Panc1 (cell line): ENCODE data around the gene TMEM271. TPM values are rescaled to one million over a fixed set of nuclear protein-coding genes. Genes with fewer than 3 reads are reported as not detected.

Experiments
- ATAC-seq: fragments of 200-7000 bp; cut with Tn5 transposase; 2 replicates; pipeline ENCODE4 v1.9.1; 2020; ENCODE audit warnings: mild to moderate bottlenecking, moderate library complexity
- BruUV-seq: library from RNA; stranded (reverse); fragments of 400-500 nt; replicated peaks from 2 replicates; lab custom pipeline; 2021; lab: Mats Ljungman, UMichigan
- CTCF ChIA-PET: fragments of 300-600 bp; sonication (Branson Sonifier 250); formaldehyde crosslinking; loops from one replicate; lab custom pipeline; 2022; ENCODE audit warnings: antibody characterized with exemption; lab: Charles Lee
- POLR2A ChIA-PET: fragments of 300-600 bp; sonication (Branson Sonifier 250); formaldehyde crosslinking; loops from one replicate; lab custom pipeline; 2022; ENCODE audit warnings: antibody characterized with exemption; lab: Charles Lee
- DNase-seq: peaks from one replicate; pipeline ENCODE4 v3.0.0-alpha.2; 2010; ENCODE audit warnings: low read depth, low spot score
- H3K27ac ChIP-seq: 2 replicates; pipeline ENCODE4 v1.5.1; 2011; ENCODE audit warnings: mild to moderate bottlenecking, low read length, inconsistent platforms
- H3K27me3 ChIP-seq: fragments of 200-500 bp; sonication (Bioruptor generic); 2 replicates; pipeline ENCODE4 v1.6.0; 2014; ENCODE audit warnings: low read length, inconsistent platforms; ENCODE audit not compliant: control insufficient read depth, insufficient read depth
- H3K36me3 ChIP-seq: fragments of 200-500 bp; sonication (Bioruptor generic); 2 replicates; pipeline ENCODE4 v1.5.1; 2014; ENCODE audit warnings: inconsistent platforms, mild to moderate bottlenecking, low read length, moderate library complexity; ENCODE audit not compliant: control insufficient read depth, insufficient read depth
- H3K4me1 ChIP-seq: 2 replicates; pipeline ENCODE4 v1.5.1; 2011; ENCODE audit warnings: inconsistent platforms, mild to moderate bottlenecking, low read length, moderate library complexity; ENCODE audit not compliant: control insufficient read depth, insufficient read depth
- H3K4me3 ChIP-seq, 2 experiments: 2 replicates each; pipeline ENCODE4 v1.5.1; 2011 to 2012; ENCODE audit warnings: low read depth in 2 of 2, low read length in 2 of 2, mild to moderate bottlenecking in 2 of 2, inconsistent platforms in 1 of 2, moderate library complexity in 1 of 2
- H3K9me3 ChIP-seq: fragments of 200-500 bp; sonication (Bioruptor generic); 2 replicates; pipeline ENCODE4 v1.5.1; 2014; ENCODE audit warnings: low read depth, mild to moderate bottlenecking, inconsistent platforms, low read length, moderate library complexity; ENCODE audit not compliant: control insufficient read depth, insufficient read depth
- CTCF ChIP-seq: fragments of 450-650 bp; IDR thresholded peaks from 2 replicates; pipeline ENCODE4 v1.5.1; 2017; ENCODE audit warnings: mild to moderate bottlenecking
- POLR2AphosphoS5 ChIP-seq: IDR thresholded peaks from 2 replicates; pipeline ENCODE4 v1.6.1; 2012; ENCODE audit warnings: mild to moderate bottlenecking, low read depth, low read length, moderate library complexity
- SIN3A ChIP-seq: IDR thresholded peaks from 2 replicates; pipeline ENCODE4 v1.6.1; 2012; ENCODE audit warnings: low read depth, mild to moderate bottlenecking, low read length, moderate library complexity, borderline replicate concordance; ENCODE audit not compliant: insufficient read depth
- TCF7L2 ChIP-seq: IDR thresholded peaks from 2 replicates; pipeline ENCODE4 v1.6.1; 2011; ENCODE audit warnings: mild to moderate bottlenecking, low read depth, low read length, inconsistent platforms
- in situ Hi-C: cut with HindIII; loops from 2 replicates; pipeline ENCODE4 v1.10.0; 2016; ENCODE audit warnings: low sequenced_read_pairs, low pct_unique_long_range_greater_than_20kb
- intact Hi-C: fragments of 100-400 bp; cut with micrococcal nuclease; formaldehyde crosslinking; loops from one replicate; pipeline ENCODE4 v1.10.0; 2022; ENCODE audit not compliant: unreplicated experiment
- total RNA-seq: library from RNA; stranded (reverse); gene quantifications from one replicate; pipeline ENCODE4 v1.2.1, GENCODE V29; 2021; ENCODE audit not compliant: unreplicated experiment
- TF ChIP-seq, protein P1 (sequence below), 2 experiments: IDR thresholded peaks; 2 replicates each; pipeline ENCODE4 v1.6.1; 2011 to 2012; ENCODE audit warnings: low read depth in 2 of 2, control low read depth in 1 of 2, low read length in 1 of 2, mild to moderate bottlenecking in 1 of 2, moderate library complexity in 1 of 2; ENCODE audit not compliant: insufficient read depth in 1 of 2

TMEM271 gene
- total RNA-seq, 1 experiment from 2014 or later = not detected

DNA sequence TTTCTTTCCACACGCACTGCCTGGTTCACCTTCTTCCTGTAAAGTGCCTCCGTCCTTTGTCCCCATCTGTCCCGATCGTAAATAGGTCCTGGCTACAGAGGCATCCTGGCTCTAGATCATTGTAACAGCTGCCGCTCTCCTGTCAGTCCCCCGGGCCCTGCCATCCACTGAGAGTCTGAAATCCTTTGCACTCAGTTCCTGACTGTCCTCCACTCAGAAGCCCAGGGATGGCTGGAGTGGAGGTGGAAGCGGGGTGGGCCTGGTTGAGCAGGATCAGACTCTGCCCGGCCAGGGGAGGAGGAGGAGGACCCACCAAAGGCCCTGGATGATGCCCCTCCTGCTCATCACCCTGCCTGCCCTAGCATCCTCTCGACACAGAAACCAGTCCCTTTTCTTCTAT, 47.3 kb downstream of the TMEM271 start:
- no peak overlapping the region for H3K27ac ChIP-seq
- CTCF ChIA-PET = no interaction called here
- no peak for DNase-seq
- no peaks in the 10 kb centered on the region for H3K9me3 ChIP-seq
- no TSS peak for BruUV-seq
- in situ Hi-C loops = no loop called here
- intact Hi-C loops = no loop called here
- POLR2A ChIA-PET = no interaction called here
- no peak overlapping the region for H3K4me3 ChIP-seq
- no peaks in the 10 kb centered on the region; the same call in 1 of the 2 replicates for H3K36me3 ChIP-seq
- no peak for ATAC-seq
- H3K27me3 ChIP-seq = no peaks in the 10 kb centered on the region
- TF ChIP-seq SIN3A = no peak
- TF ChIP-seq, protein P1, sequence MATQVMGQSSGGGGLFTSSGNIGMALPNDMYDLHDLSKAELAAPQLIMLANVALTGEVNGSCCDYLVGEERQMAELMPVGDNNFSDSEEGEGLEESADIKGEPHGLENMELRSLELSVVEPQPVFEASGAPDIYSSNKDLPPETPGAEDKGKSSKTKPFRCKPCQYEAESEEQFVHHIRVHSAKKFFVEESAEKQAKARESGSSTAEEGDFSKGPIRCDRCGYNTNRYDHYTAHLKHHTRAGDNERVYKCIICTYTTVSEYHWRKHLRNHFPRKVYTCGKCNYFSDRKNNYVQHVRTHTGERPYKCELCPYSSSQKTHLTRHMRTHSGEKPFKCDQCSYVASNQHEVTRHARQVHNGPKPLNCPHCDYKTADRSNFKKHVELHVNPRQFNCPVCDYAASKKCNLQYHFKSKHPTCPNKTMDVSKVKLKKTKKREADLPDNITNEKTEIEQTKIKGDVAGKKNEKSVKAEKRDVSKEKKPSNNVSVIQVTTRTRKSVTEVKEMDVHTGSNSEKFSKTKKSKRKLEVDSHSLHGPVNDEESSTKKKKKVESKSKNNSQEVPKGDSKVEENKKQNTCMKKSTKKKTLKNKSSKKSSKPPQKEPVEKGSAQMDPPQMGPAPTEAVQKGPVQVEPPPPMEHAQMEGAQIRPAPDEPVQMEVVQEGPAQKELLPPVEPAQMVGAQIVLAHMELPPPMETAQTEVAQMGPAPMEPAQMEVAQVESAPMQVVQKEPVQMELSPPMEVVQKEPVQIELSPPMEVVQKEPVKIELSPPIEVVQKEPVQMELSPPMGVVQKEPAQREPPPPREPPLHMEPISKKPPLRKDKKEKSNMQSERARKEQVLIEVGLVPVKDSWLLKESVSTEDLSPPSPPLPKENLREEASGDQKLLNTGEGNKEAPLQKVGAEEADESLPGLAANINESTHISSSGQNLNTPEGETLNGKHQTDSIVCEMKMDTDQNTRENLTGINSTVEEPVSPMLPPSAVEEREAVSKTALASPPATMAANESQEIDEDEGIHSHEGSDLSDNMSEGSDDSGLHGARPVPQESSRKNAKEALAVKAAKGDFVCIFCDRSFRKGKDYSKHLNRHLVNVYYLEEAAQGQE (IDR thresholded peaks at IDR 0.05; ENCODE audit: insufficient read depth in 1 of 2, low read depth in 2 of 2, low read length in 1 of 2) = no peak
- no peak for TF ChIP-seq CTCF
- no peak for TF ChIP-seq TCF7L2
- no peak for TF ChIP-seq POLR2AphosphoS5
- no peaks in the 10 kb centered on the region for H3K4me1 ChIP-seq

GRCh38 chr4:528296-528695, 47.8 kb downstream of the TMEM271 start:
- H3K4me3 ChIP-seq = no peak overlapping the region
- intact Hi-C loops = no loop called here
- H3K27me3 ChIP-seq = no peaks in the 10 kb centered on the region
- H3K36me3 ChIP-seq = no peaks in the 10 kb centered on the region; the same call in 1 of the 2 replicates
- TF ChIP-seq SIN3A (no peak), TCF7L2 (no peak), CTCF (no peak), POLR2AphosphoS5 (no peak)
- TF ChIP-seq, protein P1 (IDR thresholded peaks at IDR 0.05; ENCODE audit: insufficient read depth in 1 of 2, low read depth in 2 of 2, low read length in 1 of 2) = no peak
- ATAC-seq (no peak), DNase-seq (no peak)
- H3K27ac ChIP-seq = no peak overlapping the region
- in situ Hi-C loops = no loop called here
- no peaks in the 10 kb centered on the region for H3K4me1 ChIP-seq
- ChIA-PET CTCF (no interaction called here), POLR2A (no interaction called here)
- no peaks in the 10 kb centered on the region for H3K9me3 ChIP-seq
- no TSS peak for BruUV-seq
